Type B pancreatic cell (in vitro differentiated cells): ENCODE data around the gene POLR1G. TPM values are rescaled to one million over a fixed set of nuclear protein-coding genes. Genes with fewer than 3 reads are reported as not detected.

Experiments used
- DNase-seq: peaks from one replicate; pipeline ENCODE4 v3.0.0; 2021; ENCODE audit warnings: mixed read lengths; ENCODE audit not compliant: unreplicated experiment; ENCODE audit errors: extremely low spot score
- H3K27ac Mint-ChIP-seq: 2 replicates; pipeline ENCODE4 v1.8.0; 2021; ENCODE audit warnings: mild to moderate bottlenecking, mixed read lengths
- H3K27me3 Mint-ChIP-seq: 2 replicates; pipeline ENCODE4 v1.8.0; 2021; ENCODE audit warnings: mixed read lengths
- H3K36me3 Mint-ChIP-seq: 2 replicates; pipeline ENCODE4 v1.8.0; 2021; ENCODE audit warnings: mixed read lengths
- H3K4me1 Mint-ChIP-seq: one replicate; pipeline ENCODE4 v1.8.0; 2021; ENCODE audit warnings: mixed read lengths; ENCODE audit not compliant: unreplicated experiment
- H3K4me3 Mint-ChIP-seq: 2 replicates; pipeline ENCODE4 v1.8.0; 2021; ENCODE audit warnings: mild to moderate bottlenecking, mixed read lengths
- H3K9me3 Mint-ChIP-seq: 2 replicates; pipeline ENCODE4 v1.8.0; 2021; ENCODE audit warnings: mixed read lengths
- CTCF ChIP-seq: fragments of 200-600 bp; sonication (generic); conservative IDR thresholded peaks from 2 replicates; pipeline ENCODE4 v1.5.0; 2021; ENCODE audit warnings: antibody characterized with exemption, mild to moderate bottlenecking
- total RNA-seq: library from RNA; stranded (reverse); gene quantifications from 2 replicates; pipeline ENCODE4 v1.2.1, GENCODE V29; 2021; ENCODE audit warnings: low replicate concordance

POLR1G gene
- total RNA-seq, 1 donor from 2014 or later, result 9.5 TPM

GRCh38 chr19:45370410-45371204 lies 35.8 kb upstream of the POLR1G start, which contains the start of gene ERCC2:
Gene ERCC2 (minus strand): TSS chr19:45370573. CDS start chr19:45370540, 33 bp downstream.
- peaks cover 8% of the 10 kb centered on the region for H3K4me1 Mint-ChIP-seq
- peak within 1 kb of the TSS; percentile 97 for H3K4me3 Mint-ChIP-seq
- H3K27me3 Mint-ChIP-seq, result no peaks in the 10 kb centered on the region
- no peak for TF ChIP-seq CTCF
- no peaks in the 10 kb centered on the region for H3K36me3 Mint-ChIP-seq
- peak within 1 kb of the TSS; percentile 95 for H3K27ac Mint-ChIP-seq
- peak; percentile 100 for DNase-seq
- H3K9me3 Mint-ChIP-seq, result no peaks in the 10 kb centered on the region

- H3K27ac Mint-ChIP-seq, result peak overlapping the region; percentile 74
- no peaks in the 10 kb centered on the region for H3K9me3 Mint-ChIP-seq
- no peak for TF ChIP-seq CTCF
- H3K4me3 Mint-ChIP-seq, result no peak overlapping the region
- no peaks in the 10 kb centered on the region for H3K36me3 Mint-ChIP-seq
- no peak for DNase-seq
- H3K27me3 Mint-ChIP-seq, result no peaks in the 10 kb centered on the region
- H3K4me1 Mint-ChIP-seq, result peaks cover 7% of the 10 kb centered on the region
Observed at GRCh38 chr19:45376045-45376724, 30.3 kb upstream of the POLR1G start.

- peaks cover 7% of the 10 kb centered on the region for H3K4me1 Mint-ChIP-seq
Observed at GRCh38 chr19:45380107-45380506, 26.3 kb upstream of the POLR1G start.

GRCh38 chr19:45382426-45382825 lies 24.0 kb upstream of the POLR1G start:
- no peak overlapping the region for H3K27ac Mint-ChIP-seq
- H3K4me1 Mint-ChIP-seq, result no peaks in the 10 kb centered on the region
- DNase-seq, result no peak

More at GRCh38 chr19:45380107-45380506, 26.3 kb upstream of the POLR1G start:
- H3K27me3 Mint-ChIP-seq, result no peaks in the 10 kb centered on the region
- TF ChIP-seq CTCF, result no peak
- H3K9me3 Mint-ChIP-seq, result no peaks in the 10 kb centered on the region
- H3K27ac Mint-ChIP-seq, result no peak overlapping the region
- H3K4me3 Mint-ChIP-seq, result no peak overlapping the region
- no peak for DNase-seq
- no peaks in the 10 kb centered on the region for H3K36me3 Mint-ChIP-seq

More at GRCh38 chr19:45382426-45382825, 24.0 kb upstream of the POLR1G start:
- H3K27me3 Mint-ChIP-seq, result peaks cover 5% of the 10 kb centered on the region
- H3K9me3 Mint-ChIP-seq, result no peaks in the 10 kb centered on the region
- H3K36me3 Mint-ChIP-seq, result no peaks in the 10 kb centered on the region
- TF ChIP-seq CTCF, result no peak
- no peak overlapping the region for H3K4me3 Mint-ChIP-seq
